Measurements from ENCODE around the gene HDDC3.
"Not testable (repeated sequence)": the region's sequence is repeated elsewhere in the genome, so short reads cannot be mapped to it uniquely, and the experiment has no call there.

HDDC3 gene

GRCh38 chr15:90929246-90930019, 2.9 kb downstream of the HDDC3 start:
- H3K36me3 Mint-ChIP-seq (ENCODE audit: low read depth) = peaks cover 29% of the 10 kb centered on the region
- peaks cover 49% of the 10 kb centered on the region for H3K4me1 Mint-ChIP-seq (ENCODE audit: low read depth)
- no peaks in the 10 kb centered on the region for H3K9me3 Mint-ChIP-seq
- H3K4me3 Mint-ChIP-seq = peak overlapping the region; percentile 97
- H3K27me3 Mint-ChIP-seq = no peaks in the 10 kb centered on the region
- H3K27ac Mint-ChIP-seq = peak overlapping the region; percentile 99
- no peak for DNase-seq

GRCh38 chr15:90928106-90928505, 4.2 kb downstream of the HDDC3 start:
- DNase-seq, H3K27me3 Mint-ChIP-seq, H3K9me3 Mint-ChIP-seq: not testable (repeated sequence)
- H3K27ac Mint-ChIP-seq = peak overlapping the region; percentile 35
- H3K4me1 Mint-ChIP-seq (ENCODE audit: low read depth) = peaks cover 50% of the 10 kb centered on the region
- H3K4me3 Mint-ChIP-seq = peak overlapping the region; percentile 56
- H3K36me3 Mint-ChIP-seq (ENCODE audit: low read depth) = peaks cover 38% of the 10 kb centered on the region

GRCh38 chr15:90926766-90927165, 5.6 kb downstream of the HDDC3 start:
- H3K27me3 Mint-ChIP-seq, DNase-seq, H3K9me3 Mint-ChIP-seq, H3K4me3 Mint-ChIP-seq, H3K27ac Mint-ChIP-seq: not testable (repeated sequence)
- H3K4me1 Mint-ChIP-seq (ENCODE audit: low read depth) = peaks cover 56% of the 10 kb centered on the region
- H3K36me3 Mint-ChIP-seq (ENCODE audit: low read depth) = peaks cover 47% of the 10 kb centered on the region

GRCh38 chr15:90924375-90924774, 8.0 kb downstream of the HDDC3 start:
- peaks cover 38% of the 10 kb centered on the region for H3K4me1 Mint-ChIP-seq (ENCODE audit: low read depth)
- H3K36me3 Mint-ChIP-seq (ENCODE audit: low read depth) = peaks cover 49% of the 10 kb centered on the region
- no peak overlapping the region for H3K4me3 Mint-ChIP-seq
- no peaks in the 10 kb centered on the region for H3K9me3 Mint-ChIP-seq
- no peak for DNase-seq
- H3K27me3 Mint-ChIP-seq = no peaks in the 10 kb centered on the region
- H3K27ac Mint-ChIP-seq = peak overlapping the region; percentile 86

GRCh38 chr15:90922712-90923322, 9.5 kb downstream of the HDDC3 start:
- peak; percentile 46 for DNase-seq
- not testable (repeated sequence) for H3K4me3 Mint-ChIP-seq, H3K9me3 Mint-ChIP-seq, H3K27me3 Mint-ChIP-seq
- Mint-ChIP-seq H3K36me3 (ENCODE audit: low read depth) (peaks cover 64% of the 10 kb centered on the region), H3K27ac (peak overlapping the region; percentile 86), H3K4me1 (ENCODE audit: low read depth) (peaks cover 32% of the 10 kb centered on the region)

- Mint-ChIP-seq H3K4me3 (no peak overlapping the region), H3K4me1 (ENCODE audit: low read depth) (peaks cover 32% of the 10 kb centered on the region), H3K9me3 (no peaks in the 10 kb centered on the region), H3K36me3 (ENCODE audit: low read depth) (peaks cover 73% of the 10 kb centered on the region), H3K27ac (peak overlapping the region; percentile 86), H3K27me3 (no peaks in the 10 kb centered on the region)
- no peak for DNase-seq
Observed at GRCh38 chr15:90921887-90922286, 10.5 kb downstream of the HDDC3 start.

- peaks cover 94% of the 10 kb centered on the region for H3K36me3 Mint-ChIP-seq (ENCODE audit: low read depth)
- H3K4me3 Mint-ChIP-seq = no peak overlapping the region
- no peak overlapping the region for H3K27ac Mint-ChIP-seq
- no peak for DNase-seq
- H3K4me1 Mint-ChIP-seq (ENCODE audit: low read depth) = peaks cover 20% of the 10 kb centered on the region
- H3K27me3 Mint-ChIP-seq = no peaks in the 10 kb centered on the region
- H3K9me3 Mint-ChIP-seq = no peaks in the 10 kb centered on the region
Observed at GRCh38 chr15:90918835-90919234, 13.5 kb downstream of the HDDC3 start.

GRCh38 chr15:90918034-90918788, 14.1 kb downstream of the HDDC3 start:
- H3K27me3 Mint-ChIP-seq = no peaks in the 10 kb centered on the region

GRCh38 chr15:90917569-90917968, 14.8 kb downstream of the HDDC3 start:
- no peaks in the 10 kb centered on the region for H3K9me3 Mint-ChIP-seq
- DNase-seq = no peak
- H3K27me3 Mint-ChIP-seq = no peaks in the 10 kb centered on the region
- H3K4me3 Mint-ChIP-seq = no peak overlapping the region
- peaks cover 98% of the 10 kb centered on the region for H3K36me3 Mint-ChIP-seq (ENCODE audit: low read depth)
- peaks cover 9% of the 10 kb centered on the region for H3K4me1 Mint-ChIP-seq (ENCODE audit: low read depth)
- peak overlapping the region; percentile 9 for H3K27ac Mint-ChIP-seq

More at GRCh38 chr15:90918034-90918788, 14.1 kb downstream of the HDDC3 start:
- DNase-seq = no peak
- Mint-ChIP-seq H3K36me3 (ENCODE audit: low read depth) (peaks cover 96% of the 10 kb centered on the region), H3K4me1 (ENCODE audit: low read depth) (peaks cover 15% of the 10 kb centered on the region), H3K4me3 (no peak overlapping the region), H3K9me3 (no peaks in the 10 kb centered on the region), H3K27ac (no peak overlapping the region)

- peaks cover 100% of the 10 kb centered on the region for H3K36me3 Mint-ChIP-seq (ENCODE audit: low read depth)
- H3K9me3 Mint-ChIP-seq = no peaks in the 10 kb centered on the region
- H3K4me3 Mint-ChIP-seq = no peak overlapping the region
- no peaks in the 10 kb centered on the region for H3K27me3 Mint-ChIP-seq
- no peak for DNase-seq
- no peaks in the 10 kb centered on the region for H3K4me1 Mint-ChIP-seq (ENCODE audit: low read depth)
- no peak overlapping the region for H3K27ac Mint-ChIP-seq
Observed at GRCh38 chr15:90916461-90916860, 15.9 kb downstream of the HDDC3 start.

- H3K4me1 Mint-ChIP-seq (ENCODE audit: low read depth) = no peaks in the 10 kb centered on the region
- H3K9me3 Mint-ChIP-seq = no peaks in the 10 kb centered on the region
- no peaks in the 10 kb centered on the region for H3K27me3 Mint-ChIP-seq
- DNase-seq = no peak
- H3K27ac Mint-ChIP-seq = peak overlapping the region; percentile 29
- no peak overlapping the region for H3K4me3 Mint-ChIP-seq
- H3K36me3 Mint-ChIP-seq (ENCODE audit: low read depth) = peaks cover 100% of the 10 kb centered on the region
Observed at GRCh38 chr15:90915808-90916440, 16.4 kb downstream of the HDDC3 start.

GRCh38 chr15:90915216-90915807, 17.0 kb downstream of the HDDC3 start:
- no peaks in the 10 kb centered on the region for H3K27me3 Mint-ChIP-seq
- DNase-seq = no peak
- no peaks in the 10 kb centered on the region for H3K9me3 Mint-ChIP-seq
- H3K4me3 Mint-ChIP-seq = no peak overlapping the region
- peaks cover 100% of the 10 kb centered on the region for H3K36me3 Mint-ChIP-seq (ENCODE audit: low read depth)
- peak overlapping the region; percentile 47 for H3K27ac Mint-ChIP-seq
- H3K4me1 Mint-ChIP-seq (ENCODE audit: low read depth) = no peaks in the 10 kb centered on the region

GRCh38 chr15:90914305-90915080, 17.9 kb downstream of the HDDC3 start:
- H3K4me3 Mint-ChIP-seq = no peak overlapping the region
- no peak for DNase-seq
- H3K4me1 Mint-ChIP-seq (ENCODE audit: low read depth) = no peaks in the 10 kb centered on the region
- no peaks in the 10 kb centered on the region for H3K9me3 Mint-ChIP-seq
- no peaks in the 10 kb centered on the region for H3K27me3 Mint-ChIP-seq
- H3K27ac Mint-ChIP-seq = no peak overlapping the region
- H3K36me3 Mint-ChIP-seq (ENCODE audit: low read depth) = peaks cover 100% of the 10 kb centered on the region

Data from activated T-cell treated with anti-CD3 and anti-CD28 coated beads, Interleukin-2, amount 50 U/mL, for 24 hours (primary cell).